HFFc6 (cell line): ENCODE measurements around the gene C1orf232. TPM values are rescaled to one million over a fixed set of nuclear protein-coding genes. Genes with fewer than 3 reads are reported as not detected.
A peak's percentile ranks its signal among the peaks of the same experiment; 100 is the strongest.

Source experiments
- DNase-seq: peaks from one replicate; pipeline ENCODE4 v3.0.0-alpha.2; 2018
- H3K27ac Mint-ChIP-seq: 2 replicates; pipeline ENCODE4 v1.8.0; 2020; ENCODE audit warnings: mild to moderate bottlenecking, mixed read lengths
- H3K27me3 Mint-ChIP-seq: 2 replicates; pipeline ENCODE4 v1.8.0; 2021; ENCODE audit warnings: mild to moderate bottlenecking, moderate library complexity, mixed read lengths; ENCODE audit not compliant: insufficient read depth
- H3K36me3 Mint-ChIP-seq: 2 replicates; pipeline ENCODE4 v1.8.0; 2021; ENCODE audit warnings: low read depth, mixed read lengths
- H3K4me1 Mint-ChIP-seq: 2 replicates; pipeline ENCODE4 v1.8.0; 2020; ENCODE audit warnings: low read depth, mixed read lengths
- H3K4me3 Mint-ChIP-seq: 2 replicates; pipeline ENCODE4 v1.8.0; 2020; ENCODE audit warnings: mild to moderate bottlenecking, moderate library complexity, mixed read lengths
- H3K9me3 Mint-ChIP-seq: 2 replicates; pipeline ENCODE4 v1.8.0; 2020; ENCODE audit warnings: mild to moderate bottlenecking, mixed read lengths
- CTCF ChIP-seq: fragments of 200-600 bp; sonication (generic); IDR thresholded peaks from 2 replicates; pipeline ENCODE4 v1.5.0; 2021; ENCODE audit warnings: antibody characterized with exemption, mild to moderate bottlenecking
- long read RNA-seq: library from polyadenylated mRNA; unstranded; transcript quantifications from one replicate; pipeline ENCODE4 v2.0.0, GENCODE V29; 2019
- total RNA-seq, 6 experiments: library from RNA; stranded (reverse); fragmentation: NEBNext Ultra II Directional; extraction: Animal tissue kit (Norgen Biotek cat#: 25700); gene quantifications; 2 replicates in 1 of 6; 3 replicates in 5 of 6; pipeline ENCODE4 v1.2.3, GENCODE V29; 2021

The C1orf232 gene
- not detected for total RNA-seq
- long read RNA-seq, result 0 reads

GRCh38 chr1:26168410-26169197 lies at the start of gene C1orf232:
TSS of gene C1orf232 (minus strand) at chr1:26168963. CDS start at chr1:26168499, 464 bp downstream.
- H3K36me3 Mint-ChIP-seq, result no peaks in the 10 kb centered on the region
- H3K27me3 Mint-ChIP-seq, result peaks cover 14% of the 10 kb centered on the region
- H3K27ac Mint-ChIP-seq, result peak within 1 kb of the TSS; percentile 87
- peak within 1 kb of the TSS; percentile 95 for H3K4me3 Mint-ChIP-seq
- TF ChIP-seq CTCF, result no peak
- no peaks in the 10 kb centered on the region for H3K9me3 Mint-ChIP-seq
- H3K4me1 Mint-ChIP-seq, result peaks cover 11% of the 10 kb centered on the region
- no peak for DNase-seq

- TF ChIP-seq CTCF, result no peak
- no peak for DNase-seq
- H3K4me1 Mint-ChIP-seq, result no peaks in the 10 kb centered on the region
- H3K27ac Mint-ChIP-seq, result no peak overlapping the region
- no peaks in the 10 kb centered on the region for H3K36me3 Mint-ChIP-seq
- peaks cover 33% of the 10 kb centered on the region for H3K27me3 Mint-ChIP-seq
- no peaks in the 10 kb centered on the region for H3K9me3 Mint-ChIP-seq
- no peak overlapping the region for H3K4me3 Mint-ChIP-seq
Measured at GRCh38 chr1:26215246-26215645, 46.5 kb upstream of the C1orf232 start.

DNA sequence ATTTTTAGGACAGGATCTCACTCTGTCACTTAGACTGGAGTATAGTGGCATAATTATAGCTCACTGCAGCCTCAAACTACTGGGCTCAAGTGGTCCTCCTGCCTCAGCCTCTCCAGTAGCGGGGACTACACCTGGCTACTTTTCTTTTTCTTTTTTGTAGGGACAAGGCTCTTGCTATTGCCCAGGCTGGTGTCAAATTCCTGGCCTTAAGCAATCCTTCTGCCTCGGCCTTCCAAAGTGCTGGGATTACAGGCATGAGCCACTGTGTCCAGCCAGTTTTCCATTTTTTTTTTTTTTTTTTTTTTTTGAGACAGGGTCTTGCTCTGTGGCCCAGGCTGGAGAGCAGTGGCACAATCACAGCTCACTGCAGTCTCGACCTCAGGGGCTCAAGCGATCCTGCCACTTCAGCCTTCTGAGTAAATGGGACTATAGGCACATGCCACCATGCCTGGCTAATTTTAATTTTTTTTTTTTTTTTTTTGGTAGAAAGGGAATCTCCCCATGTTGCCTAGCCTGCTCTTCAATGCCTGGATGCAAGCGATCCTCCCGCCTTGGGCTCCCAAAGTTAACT lies 44.7 kb upstream of the C1orf232 start:
- TF ChIP-seq CTCF, result no peak
- DNase-seq, result no peak
- no peak overlapping the region for H3K27ac Mint-ChIP-seq
- no peaks in the 10 kb centered on the region for H3K4me1 Mint-ChIP-seq
- H3K36me3 Mint-ChIP-seq, result no peaks in the 10 kb centered on the region
- peaks cover 23% of the 10 kb centered on the region for H3K27me3 Mint-ChIP-seq
- no peak overlapping the region for H3K4me3 Mint-ChIP-seq
- H3K9me3 Mint-ChIP-seq, result no peaks in the 10 kb centered on the region

DNA sequence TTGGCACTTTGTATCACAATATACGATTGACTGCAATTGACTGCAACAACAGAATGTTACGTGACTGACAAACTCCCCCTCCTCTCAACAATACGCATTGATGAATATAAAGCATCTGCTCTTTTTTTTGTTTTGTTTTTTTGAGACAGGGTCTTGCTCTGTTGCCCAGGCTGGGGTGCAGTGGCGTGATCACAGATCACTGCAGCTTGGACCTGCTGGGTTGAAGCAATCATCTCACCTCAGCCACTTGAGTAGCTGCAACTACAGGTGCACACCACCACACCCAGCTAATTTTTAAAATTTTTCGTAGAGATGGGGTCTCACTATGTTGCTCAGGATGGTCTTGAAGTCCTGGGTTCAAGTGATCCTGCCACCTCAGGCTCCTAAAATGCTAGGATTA lies 44.0 kb upstream of the C1orf232 start:
- Mint-ChIP-seq H3K4me3 (no peak overlapping the region), H3K36me3 (no peaks in the 10 kb centered on the region), H3K27me3 (peaks cover 26% of the 10 kb centered on the region), H3K9me3 (no peaks in the 10 kb centered on the region), H3K4me1 (no peaks in the 10 kb centered on the region), H3K27ac (no peak overlapping the region)
- TF ChIP-seq CTCF, result no peak
- no peak for DNase-seq

DNA sequence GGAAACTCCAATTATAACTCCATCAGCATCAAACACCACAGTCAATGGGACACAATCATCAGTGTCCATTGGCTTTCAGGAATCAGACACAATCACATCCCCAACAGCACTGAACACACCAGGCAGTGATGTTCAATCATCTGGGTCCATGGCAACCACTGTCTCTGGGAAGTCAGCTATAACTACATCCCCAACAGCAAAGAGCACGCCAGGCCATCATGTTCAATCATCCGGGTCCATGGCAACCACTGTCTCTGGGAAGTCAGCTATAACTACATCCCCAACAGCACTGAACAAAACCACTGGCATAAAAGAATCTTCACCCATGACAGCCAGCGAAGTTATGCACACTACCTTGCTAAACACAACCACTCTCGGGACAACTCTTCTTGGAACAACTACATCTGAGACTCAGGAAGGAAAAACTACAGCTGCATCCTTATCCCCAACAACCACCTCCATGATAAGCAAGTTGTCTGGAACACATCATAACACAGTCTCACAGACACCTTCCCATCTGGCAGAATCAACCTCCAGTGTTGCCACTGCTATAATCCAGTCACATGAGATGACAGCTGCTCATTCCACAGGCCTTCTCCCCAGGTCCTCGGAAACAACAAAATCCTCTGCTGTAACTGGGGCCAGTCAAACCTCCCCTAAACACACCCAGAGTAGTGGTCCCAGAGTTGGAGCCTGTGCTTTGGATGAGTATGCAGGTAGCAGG lies 41.5 kb upstream of the C1orf232 start:
- no peaks in the 10 kb centered on the region for H3K9me3 Mint-ChIP-seq
- peaks cover 21% of the 10 kb centered on the region for H3K27me3 Mint-ChIP-seq
- no peak overlapping the region for H3K4me3 Mint-ChIP-seq
- H3K27ac Mint-ChIP-seq, result no peak overlapping the region
- no peak for TF ChIP-seq CTCF
- DNase-seq, result no peak
- no peaks in the 10 kb centered on the region for H3K4me1 Mint-ChIP-seq
- H3K36me3 Mint-ChIP-seq, result no peaks in the 10 kb centered on the region
